ENCODE data around the gene TMEM170B.

DNA sequence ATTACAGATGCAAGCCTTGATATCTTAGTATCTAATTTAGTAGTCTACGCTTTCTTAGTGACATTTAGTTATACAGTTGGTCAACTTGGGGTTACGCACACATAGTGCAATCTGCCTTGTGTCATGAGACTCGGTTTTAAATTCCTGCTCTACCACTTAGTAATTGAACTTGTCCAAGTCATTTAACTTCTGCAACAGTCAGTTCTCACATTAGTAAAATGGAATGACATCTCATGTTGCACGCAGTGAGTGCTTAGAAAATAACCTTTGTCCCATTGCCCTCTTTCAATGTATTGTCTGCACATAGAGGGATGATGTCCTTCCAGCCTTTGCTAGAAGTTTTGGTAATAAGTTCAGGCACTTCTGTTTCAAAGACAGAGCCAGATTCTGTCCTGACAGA is 48.6 kb downstream of the TMEM170B start:
- TF ChIP-seq, protein P1, sequence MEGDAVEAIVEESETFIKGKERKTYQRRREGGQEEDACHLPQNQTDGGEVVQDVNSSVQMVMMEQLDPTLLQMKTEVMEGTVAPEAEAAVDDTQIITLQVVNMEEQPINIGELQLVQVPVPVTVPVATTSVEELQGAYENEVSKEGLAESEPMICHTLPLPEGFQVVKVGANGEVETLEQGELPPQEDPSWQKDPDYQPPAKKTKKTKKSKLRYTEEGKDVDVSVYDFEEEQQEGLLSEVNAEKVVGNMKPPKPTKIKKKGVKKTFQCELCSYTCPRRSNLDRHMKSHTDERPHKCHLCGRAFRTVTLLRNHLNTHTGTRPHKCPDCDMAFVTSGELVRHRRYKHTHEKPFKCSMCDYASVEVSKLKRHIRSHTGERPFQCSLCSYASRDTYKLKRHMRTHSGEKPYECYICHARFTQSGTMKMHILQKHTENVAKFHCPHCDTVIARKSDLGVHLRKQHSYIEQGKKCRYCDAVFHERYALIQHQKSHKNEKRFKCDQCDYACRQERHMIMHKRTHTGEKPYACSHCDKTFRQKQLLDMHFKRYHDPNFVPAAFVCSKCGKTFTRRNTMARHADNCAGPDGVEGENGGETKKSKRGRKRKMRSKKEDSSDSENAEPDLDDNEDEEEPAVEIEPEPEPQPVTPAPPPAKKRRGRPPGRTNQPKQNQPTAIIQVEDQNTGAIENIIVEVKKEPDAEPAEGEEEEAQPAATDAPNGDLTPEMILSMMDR (conservative IDR thresholded peaks at IDR 0.05 in 1 of 2, IDR thresholded peaks at IDR 0.05 in 1 of 2; ENCODE audit: low read depth in 1 of 2, low read length in 2 of 2) = no peak
- no peak for TF ChIP-seq EZH2 (IDR thresholded peaks at IDR 0.05; ENCODE audit: low read length, missing control alignments)
